ENCODE measurements around the gene SDE2. TPM values are rescaled to one million over a fixed set of nuclear protein-coding genes. Genes with fewer than 3 reads are reported as not detected.

SDE2 gene
- total and polyA plus RNA-seq, 2 of the 4 experiments (the other 2 are of a cell fraction) = 8.5 to 14.7 TPM

- Histone ChIP-seq H3K27me3 (ENCODE audit: control insufficient read depth, insufficient read depth, low read length) (peaks cover 9% of the 10 kb centered on the region), H3K36me3 (ENCODE audit: control insufficient read depth, insufficient read depth, low read length) (no peaks in the 10 kb centered on the region), H3K56ac (ENCODE audit: extremely low read depth, insufficient read depth, low read length) (no peak overlapping the region), H3K27ac (ENCODE audit: insufficient read depth, low read length) (no peak overlapping the region), H2BK5ac (ENCODE audit: low read depth, low read length, poor library complexity, severe bottlenecking) (no peak overlapping the region), H2BK20ac (ENCODE audit: low read depth, low read length) (no peak overlapping the region), H3K9me3 (ENCODE audit: control insufficient read depth, insufficient read depth, low read length) (0 out of 2 replicates have a peak, but pooled peaks cover 2% of the 10 kb centered on the region), H3K4me2 (ENCODE audit: low read depth, low read length) (no peak overlapping the region), H2AK9ac (replicated peaks; ENCODE audit: low read depth, low read length, poor library complexity) (no peak overlapping the region), H2AK5ac (ENCODE audit: low read depth, low read length) (no peak overlapping the region), H4K8ac (ENCODE audit: low read depth in 2 of 2, low read length in 2 of 2) (no peak overlapping the region), H2BK15ac (ENCODE audit: low read depth, low read length) (no peak overlapping the region), H3K14ac (replicated peaks; ENCODE audit: low read depth, low read length) (no peak overlapping the region), H4K20me1 (ENCODE audit: insufficient read depth, low read length) (no peaks in the 10 kb centered on the region), H3K9ac (ENCODE audit: low read depth, low read length) (no peak overlapping the region), H3K4me3 (ENCODE audit: insufficient read depth, low read depth, low read length) (no peak overlapping the region), H4K91ac (ENCODE audit: insufficient read depth, low read depth, low read length) (no peak overlapping the region), H2BK120ac (ENCODE audit: low read depth, low read length) (no peak overlapping the region), H2AFZ (replicated peaks; ENCODE audit: low read length, poor library complexity) (no peak overlapping the region), H3K79me1 (ENCODE audit: low read depth in 1 of 2, low read length in 2 of 2) (no peaks in the 10 kb centered on the region), H3K23ac (ENCODE audit: low read depth, low read length) (no peak overlapping the region), H4K5ac (ENCODE audit: low read depth, low read length) (no peak overlapping the region), H3K9me1 (ENCODE audit: insufficient read depth, low read length) (0 out of 2 replicates have a peak, but pooled peaks cover 3% of the 10 kb centered on the region), H3K4ac (ENCODE audit: low read depth, low read length) (no peak overlapping the region), H3K18ac (ENCODE audit: low read depth, low read length) (no peak overlapping the region), H3K4me1 (ENCODE audit: control insufficient read depth, insufficient read depth, low read length) (no peaks in the 10 kb centered on the region)
- in situ Hi-C loops (cut with MboI; ENCODE audit: low sequenced_read_pairs) = no loop called here
- no peak for TF ChIP-seq CTCF (conservative IDR thresholded peaks at IDR 0.05; ENCODE audit: low read depth, low read length)
- no TSS peak for BruUV-seq (replicated peaks)
- ChIA-PET POLR2A (ENCODE audit: unreplicated experiment) (no interaction called here), CTCF (no interaction called here)
- no CpG with 5 or more reads among the region's 1 CpG for WGBS, 2 experiments (ENCODE audit: extremely low coverage in 2 of 2, insufficient read length in 1 of 2)
- DNase-seq (no peak), ATAC-seq (ENCODE audit: low read depth) (no peak)
- dilution Hi-C loops (cut with HindIII; ENCODE audit: low sequenced_read_pairs, unreplicated experiment) = no loop called here
- intact Hi-C loops (cut with micrococcal nuclease) = no loop called here
Observed at GRCh38 chr1:226041419-226041818, 42.3 kb upstream of the SDE2 start.

Data from IMR-90 (cell line).